Limb (tissue), 2 donors: ENCODE measurements around the gene PDCD2L.
"Not testable (repeated sequence)": the region's sequence is repeated elsewhere in the genome, so short reads cannot be mapped to it uniquely, and the experiment has no call there.

Experiments
- DNase-seq, 2 donors: peaks; one replicate each; pipeline ENCODE4 v3.0.0-alpha.2; 2016; ENCODE audit errors: extremely low spot score in 2 of 2

The PDCD2L gene

GRCh38 chr19:34409189-34410164, 5.3 kb downstream of the PDCD2L start:
- no peak for DNase-seq

- DNase-seq, result no peak
These were observed 7.0 kb downstream of the PDCD2L start for GRCh38 chr19:34411216-34411615.

- DNase-seq, result no peak
These were observed 11.9 kb downstream of the PDCD2L start for GRCh38 chr19:34416021-34416545.

- DNase-seq, result no peak
These were observed 14.1 kb downstream of the PDCD2L start for GRCh38 chr19:34418300-34418699.

GRCh38 chr19:34426096-34426661, 22.0 kb downstream of the PDCD2L start:
- no peak for DNase-seq

GRCh38 chr19:34428549-34429285, 24.5 kb downstream of the PDCD2L start:
- peak; percentile 5 to 28 for DNase-seq

GRCh38 chr19:34429553-34429952, 25.4 kb downstream of the PDCD2L start:
- DNase-seq, result no peak

GRCh38 chr19:34430738-34431625, 26.8 kb downstream of the PDCD2L start:
- peak in 1 of 2 donors; percentile 8 for DNase-seq

- no peak for DNase-seq
These were observed 27.6 kb downstream of the PDCD2L start for GRCh38 chr19:34431681-34432402.

- DNase-seq, result no peak
These were observed 28.6 kb downstream of the PDCD2L start for GRCh38 chr19:34432797-34433196.

GRCh38 chr19:34436716-34437115, 32.5 kb downstream of the PDCD2L start:
- DNase-seq, result no peak

GRCh38 chr19:34448191-34448590, 44.0 kb downstream of the PDCD2L start:
- DNase-seq, result no peak

- DNase-seq, result no peak
These were observed 48.5 kb downstream of the PDCD2L start for GRCh38 chr19:34452723-34453122.

- DNase-seq, result no peak
These were observed 49.9 kb downstream of the PDCD2L start for GRCh38 chr19:34454091-34454490.

GRCh38 chr19:34454685-34455084, 50.5 kb downstream of the PDCD2L start:
- no peak for DNase-seq

- not testable (repeated sequence) for DNase-seq
These were observed 51.7 kb downstream of the PDCD2L start for GRCh38 chr19:34455783-34456480.

- DNase-seq, result no peak
These were observed 53.2 kb downstream of the PDCD2L start for GRCh38 chr19:34457446-34457845.

- DNase-seq, result no peak
These were observed 54.5 kb downstream of the PDCD2L start for GRCh38 chr19:34458677-34459076.

GRCh38 chr19:34459614-34460013, 55.4 kb downstream of the PDCD2L start:
- no peak for DNase-seq
